GM18505 (cell line): ENCODE results near the gene UNC5B.
"Not testable (repeated sequence)": the region's sequence is repeated elsewhere in the genome, so short reads cannot be mapped to it uniquely, and the experiment has no call there.

ENCODE experiments used
- ATAC-seq: cut with Tn5 transposase; IDR thresholded peaks from one replicate; pipeline ENCODE4 v1.9.1; 2021; ENCODE audit not compliant: unreplicated experiment
- POLR2A ChIP-seq: IDR thresholded peaks from 4 replicates; pipeline ENCODE4 v1.6.1; 2011; ENCODE audit warnings: borderline replicate concordance; ENCODE audit not compliant: insufficient read depth, insufficient read length; ENCODE audit errors: extremely low read depth

The UNC5B gene

DNA sequence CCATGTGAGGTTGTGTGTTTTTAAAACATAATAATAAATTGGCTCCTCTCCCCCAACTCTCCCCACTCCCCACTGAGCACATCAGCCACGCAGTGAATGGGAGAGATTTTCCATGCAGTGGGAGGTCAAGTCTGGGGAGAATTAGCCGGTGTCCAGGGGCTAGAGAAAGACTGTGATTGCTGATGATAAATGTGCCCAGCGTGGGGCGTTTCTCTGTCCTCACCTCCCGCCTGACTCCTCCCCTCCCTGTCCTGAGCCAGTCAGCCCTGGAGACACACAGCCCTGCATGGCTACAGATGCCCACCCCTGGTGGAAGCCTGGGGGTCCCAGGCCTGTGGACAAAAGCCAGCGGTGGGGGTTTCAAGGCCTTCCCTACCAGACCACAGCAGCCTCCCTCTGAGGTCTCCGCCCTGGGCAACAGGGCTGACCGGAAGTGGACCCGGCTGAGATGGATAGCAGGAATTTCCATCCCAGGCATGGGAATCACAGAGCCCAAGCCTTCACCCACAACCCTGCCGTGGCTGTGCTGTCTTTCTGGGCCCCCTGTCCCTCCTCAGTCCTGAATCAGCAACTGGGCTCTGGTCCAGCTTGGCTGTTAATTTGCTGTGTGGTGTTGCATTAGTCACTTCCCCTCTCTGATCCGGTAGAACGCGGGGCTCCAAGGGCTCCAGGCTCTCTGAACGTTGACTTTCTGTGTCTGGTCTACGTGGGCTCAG is 59.8 kb downstream of the UNC5B start:
- no peak for ATAC-seq
- no peak for TF ChIP-seq POLR2A

GRCh38 chr10:71272974-71273373 is 60.6 kb downstream of the UNC5B start:
- not testable (repeated sequence) for ATAC-seq

- no peak for TF ChIP-seq POLR2A
- no peak for ATAC-seq
These were observed 61.1 kb downstream of the UNC5B start for GRCh38 chr10:71273506-71273905.

GRCh38 chr10:71274901-71275796 is 62.8 kb downstream of the UNC5B start:
- ATAC-seq: no peak
- TF ChIP-seq POLR2A: no peak

- no peak for TF ChIP-seq POLR2A
- ATAC-seq: no peak
These were observed 64.5 kb downstream of the UNC5B start for GRCh38 chr10:71276873-71277272.

DNA sequence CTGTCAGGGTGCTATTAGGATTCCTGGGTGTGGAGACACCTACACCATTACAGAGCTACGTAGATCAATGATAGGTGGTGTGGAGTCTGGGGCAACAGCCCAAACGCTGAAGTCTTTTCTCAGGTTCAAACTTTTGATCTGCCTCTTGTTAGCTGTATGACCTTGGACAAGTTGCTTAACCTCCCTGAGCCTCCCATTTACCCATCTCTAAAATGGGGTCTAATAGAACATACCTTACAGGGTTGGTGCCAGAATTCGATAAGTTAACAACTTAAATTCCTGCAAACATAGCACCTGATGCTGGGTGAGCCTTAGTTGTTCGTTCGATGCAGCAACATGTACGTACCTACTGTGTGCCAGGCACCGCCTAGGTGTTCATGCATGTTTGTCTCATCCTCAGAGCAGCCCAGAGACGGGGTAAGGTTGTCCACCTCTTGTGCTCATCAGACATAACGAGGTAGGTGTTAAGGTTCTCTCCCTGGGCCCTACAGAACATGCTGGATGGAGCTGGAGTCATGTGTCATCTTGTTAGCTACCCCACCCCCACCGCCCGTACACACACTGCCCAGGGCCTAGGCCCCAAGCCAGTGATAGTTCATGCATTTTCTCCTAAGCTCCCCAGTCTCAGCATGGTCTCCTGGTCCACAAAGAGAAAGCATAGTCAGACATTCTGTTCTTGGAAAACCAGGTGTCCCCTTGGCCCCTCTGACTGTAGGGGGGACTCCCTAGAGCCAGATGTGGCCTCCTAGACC is 65.7 kb downstream of the UNC5B start:
- ATAC-seq: no peak
- TF ChIP-seq POLR2A: no peak

- ATAC-seq: no peak
These were observed 66.6 kb downstream of the UNC5B start for GRCh38 chr10:71278691-71279588.

GRCh38 chr10:71279590-71280170 is 67.3 kb downstream of the UNC5B start:
- TF ChIP-seq POLR2A: no peak
- no peak for ATAC-seq

More at GRCh38 chr10:71278691-71279588, 66.6 kb downstream of the UNC5B start:
- no peak for TF ChIP-seq POLR2A

GRCh38 chr10:71280216-71280615 is 67.8 kb downstream of the UNC5B start:
- no peak for ATAC-seq
- TF ChIP-seq POLR2A: no peak

- no peak for TF ChIP-seq POLR2A
- no peak for ATAC-seq
These were observed 68.5 kb downstream of the UNC5B start for GRCh38 chr10:71280825-71281224.

DNA sequence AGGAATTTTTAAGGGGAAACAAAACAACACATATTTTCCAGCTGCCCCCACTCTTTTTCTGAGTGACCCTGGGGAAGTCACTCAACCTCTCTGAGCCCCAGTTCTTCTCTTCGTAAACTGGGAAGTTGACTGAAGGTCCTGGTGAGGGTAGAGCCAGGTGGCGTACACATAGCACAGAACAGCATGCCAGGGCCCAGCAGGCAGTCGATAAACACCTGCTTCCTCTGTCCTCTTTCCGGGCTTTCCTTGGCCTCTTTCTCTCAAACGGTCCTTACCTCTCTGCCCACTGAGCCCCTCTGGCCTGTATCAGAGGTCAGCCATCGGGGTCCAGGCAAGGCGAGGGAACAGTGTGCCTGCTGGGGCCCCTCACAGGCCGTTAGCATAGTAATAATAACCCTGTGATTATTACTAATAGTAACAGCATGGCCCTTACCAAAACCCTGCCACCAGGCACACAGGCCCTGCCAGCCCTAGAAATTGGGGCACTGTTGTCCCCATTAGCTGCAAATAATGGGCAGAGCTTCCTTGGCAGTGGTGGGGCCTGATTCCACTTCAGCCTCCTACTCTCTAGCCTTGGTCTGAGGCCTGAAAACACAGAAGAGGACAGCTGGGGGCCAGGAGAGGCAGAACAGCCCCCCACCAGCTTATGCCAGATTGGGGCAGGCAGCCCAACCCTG is 69.4 kb downstream of the UNC5B start:
- TF ChIP-seq POLR2A: no peak
- ATAC-seq: no peak

DNA sequence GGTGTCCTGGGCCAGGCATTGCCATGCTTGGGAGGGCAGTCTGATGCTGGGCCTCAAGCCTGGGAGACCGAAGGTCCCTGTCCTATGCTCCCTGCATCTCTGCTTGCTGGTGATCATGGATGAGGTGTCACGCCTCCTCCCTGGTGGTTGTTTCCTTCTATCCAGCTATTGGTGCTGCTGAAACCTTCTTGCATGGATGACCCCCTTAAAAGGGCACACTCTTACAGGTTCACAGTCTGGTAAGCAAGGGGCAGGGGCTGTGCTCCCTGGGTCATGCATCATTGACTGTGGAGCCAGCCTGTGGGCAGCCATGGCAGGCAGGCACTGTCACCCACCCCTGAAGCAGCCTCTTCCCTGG is 69.9 kb downstream of the UNC5B start:
- ATAC-seq: no peak
- TF ChIP-seq POLR2A: no peak

DNA sequence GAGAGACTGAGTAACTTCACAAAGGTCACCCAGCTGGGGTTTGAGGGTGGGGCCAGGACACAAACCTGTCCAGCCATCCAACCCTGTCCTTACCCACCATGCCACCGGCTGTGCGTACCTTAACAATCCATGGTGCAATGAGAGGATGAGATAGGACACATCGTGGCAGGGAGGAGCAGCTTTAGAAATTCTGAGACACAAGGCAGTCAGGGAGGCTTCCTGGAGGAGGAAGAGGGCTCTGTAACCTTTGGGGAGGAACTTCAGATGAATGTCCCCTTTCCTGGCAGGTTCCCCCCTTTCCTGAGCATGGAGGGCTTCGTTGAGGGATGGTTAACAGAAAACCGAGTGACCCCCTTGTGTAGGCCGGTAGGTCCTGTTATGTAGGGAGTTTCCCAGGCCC is 71.0 kb downstream of the UNC5B start:
- no peak for TF ChIP-seq POLR2A
- no peak for ATAC-seq
